Head of caudate nucleus (tissue), 42 donors: ENCODE measurements around the gene BRF1.

Source experiments
- DNase-seq, 42 donors: peaks; one replicate each; pipeline versions ENCODE4 v3.0.0 to v3.0.0-alpha.2; 2020 to 2021; ENCODE audit warnings: mixed read lengths in 7 of 42
- intact Hi-C: fragments of 100-400 bp; cut with DNase I; formaldehyde crosslinking; loops from one replicate; pipeline ENCODE4 v1.15.0; 2022

Gene BRF1

DNA sequence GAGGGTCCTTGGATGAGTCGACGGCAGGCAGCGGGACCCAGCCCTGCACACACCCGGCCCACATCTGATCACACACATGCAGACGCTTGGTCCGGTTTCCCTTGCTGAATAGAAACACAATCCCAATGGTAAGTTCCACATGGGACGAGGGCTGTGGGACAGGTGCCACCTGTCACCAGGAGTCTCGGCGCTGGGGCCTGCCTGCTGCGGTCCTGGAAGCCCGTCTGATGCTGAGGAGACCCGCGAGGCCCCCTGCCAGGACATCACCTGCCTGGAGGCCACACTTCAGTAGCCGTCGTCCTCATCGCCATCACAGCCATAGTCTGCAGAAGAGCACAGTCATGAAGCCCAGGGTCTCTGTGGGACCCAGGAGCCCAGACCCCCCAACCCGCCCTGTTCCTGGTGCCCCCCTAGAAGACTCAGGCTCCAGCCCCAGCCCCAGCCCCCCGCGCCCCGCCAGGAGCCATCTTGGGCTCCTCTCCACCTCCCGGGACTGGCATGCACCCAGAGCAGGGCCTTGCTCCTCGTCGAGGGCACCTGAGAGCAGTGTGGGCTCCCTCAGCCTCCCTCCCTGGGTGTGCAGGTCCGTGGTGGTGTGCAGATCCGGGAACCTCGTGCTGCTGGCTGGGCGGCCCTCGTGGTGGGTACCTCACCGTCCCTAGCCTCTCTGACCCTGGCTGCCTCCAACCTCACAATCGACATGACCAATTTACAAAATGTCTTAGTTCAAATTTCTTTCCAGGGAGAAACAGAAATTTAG lies 90.4 kb downstream of the BRF1 start:
- intact Hi-C loops: no loop called here
- no peak for DNase-seq

DNA sequence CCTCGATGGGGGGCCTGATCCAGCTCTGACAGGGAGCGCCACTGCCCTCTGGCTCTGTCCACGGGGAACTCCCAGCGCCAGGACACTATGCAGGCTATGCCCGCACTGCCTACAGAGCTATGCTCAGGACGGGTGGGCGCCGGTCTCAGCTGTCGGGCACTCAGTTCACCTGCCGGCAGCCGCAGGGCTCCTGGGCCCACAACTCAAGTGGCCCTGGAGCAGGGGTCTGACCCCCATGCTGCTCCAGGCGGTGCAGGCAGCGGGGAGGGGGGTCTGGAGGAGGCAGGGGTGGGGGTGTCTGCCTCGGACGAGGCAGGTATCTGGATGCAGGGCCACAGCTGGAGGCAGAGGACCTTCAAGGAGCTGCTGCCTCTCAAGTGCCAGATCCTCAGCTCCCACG lies 91.2 kb downstream of the BRF1 start:
- DNase-seq: no peak
- intact Hi-C loops: loop anchor here (10.0 kb wide), 1 partner anchor 45 kb away; no protein-coding TSS in a partner anchor

DNA sequence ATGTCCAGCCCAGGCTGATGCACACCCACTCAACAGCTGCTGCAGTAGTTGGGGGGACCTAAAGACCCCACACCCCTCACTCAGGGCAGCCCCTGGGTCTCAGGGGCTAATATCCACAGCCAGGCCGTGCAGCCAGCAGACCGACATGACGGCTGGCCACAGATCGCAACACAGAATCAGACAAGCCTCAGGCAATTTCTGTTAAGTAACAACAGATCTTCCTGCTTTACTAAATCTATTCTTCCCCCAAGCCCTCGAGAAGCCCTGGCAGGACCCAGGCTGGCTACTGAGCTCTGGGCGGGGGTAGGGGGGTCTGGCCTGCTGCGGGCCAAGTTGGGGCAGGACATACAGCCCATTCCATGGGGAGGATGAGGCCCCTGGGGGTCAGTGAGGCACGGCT lies 91.7 kb downstream of the BRF1 start:
- DNase-seq: no peak
- intact Hi-C loops: loop anchor here (10.0 kb wide), 1 partner anchor 46 kb away; no protein-coding TSS in a partner anchor

DNA sequence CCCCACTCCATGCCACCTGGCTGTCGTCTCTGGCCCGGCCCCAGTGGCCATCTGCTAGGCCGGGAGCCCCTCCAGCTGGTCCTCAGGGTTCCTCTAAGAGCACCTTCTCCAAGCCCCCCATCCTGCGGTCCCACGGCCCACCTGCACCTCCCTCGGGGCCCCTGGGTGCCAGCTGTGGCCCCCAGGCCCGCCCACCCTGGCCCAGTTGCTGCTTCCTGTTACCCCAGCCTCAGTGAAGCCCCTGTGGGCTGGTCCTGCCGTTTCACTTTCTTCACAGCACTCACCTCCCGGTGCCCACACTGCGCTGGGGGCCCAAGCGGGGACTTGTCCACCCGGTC lies 92.1 kb downstream of the BRF1 start:
- DNase-seq: no peak
- intact Hi-C loops: loop anchor here (10.0 kb wide), 1 partner anchor 46 kb away; no protein-coding TSS in a partner anchor

DNA sequence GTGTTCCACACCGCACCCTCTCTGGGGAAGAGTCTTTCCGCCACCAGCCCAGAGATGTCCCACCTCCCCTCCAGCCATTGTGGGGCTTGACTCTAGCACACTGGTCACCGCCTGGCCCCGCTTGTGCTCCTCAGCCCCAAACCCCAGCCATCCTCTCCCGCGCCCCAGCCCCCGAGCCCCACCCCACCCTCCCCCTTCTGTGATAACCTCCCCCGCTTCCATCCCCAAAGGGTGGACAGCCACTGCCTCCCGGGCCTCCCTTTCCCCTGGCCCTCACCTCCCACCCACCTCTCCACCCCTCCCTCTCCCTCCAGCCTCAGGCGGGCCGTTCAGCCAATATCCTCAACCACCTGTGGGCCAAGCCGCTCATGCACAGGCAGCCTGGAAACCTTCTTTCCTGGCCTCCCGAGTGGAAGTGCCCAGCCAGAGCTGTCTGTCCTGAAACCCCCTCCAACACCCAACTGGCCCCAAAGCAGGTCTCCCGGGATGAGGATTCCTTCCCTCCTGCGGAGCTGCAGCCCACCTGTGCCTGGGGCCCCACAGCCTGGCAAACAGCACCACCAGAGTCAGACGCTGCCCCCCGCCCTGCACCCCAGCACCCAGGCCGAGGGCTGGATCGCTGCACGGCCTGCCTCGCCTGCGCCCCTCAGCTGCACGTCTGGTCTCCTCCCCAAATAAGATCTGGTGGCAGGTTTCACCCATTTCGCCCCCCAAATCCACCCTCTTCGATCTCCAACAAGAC lies 92.6 kb downstream of the BRF1 start:
- DNase-seq: no peak
- intact Hi-C loops: loop anchor here (10.0 kb wide), 1 partner anchor 47 kb away; no protein-coding TSS in a partner anchor

DNA sequence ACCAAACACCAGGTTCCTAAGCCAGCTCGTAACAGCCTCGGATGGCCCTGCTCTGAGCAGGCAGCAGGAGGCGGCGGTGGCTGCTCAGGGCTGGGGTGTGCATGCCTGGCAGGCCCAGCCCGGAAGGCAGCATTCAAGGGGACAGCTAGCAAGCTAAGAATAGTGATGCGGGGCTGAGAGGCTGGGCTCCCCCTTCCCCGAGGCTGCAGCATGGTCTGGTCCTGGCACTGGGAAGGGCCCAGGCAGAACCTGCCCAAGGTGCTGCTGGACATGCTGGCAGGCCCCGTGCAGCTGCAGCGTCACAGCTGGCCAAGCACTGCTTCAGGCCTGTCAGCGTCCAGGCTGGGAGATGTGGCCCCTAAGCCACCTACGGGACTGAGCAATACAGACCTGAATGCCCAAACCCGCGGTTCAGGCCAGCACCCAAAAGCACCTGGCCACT lies 93.3 kb downstream of the BRF1 start:
- intact Hi-C loops: loop anchor here (10.0 kb wide), 1 partner anchor 47 kb away; no protein-coding TSS in a partner anchor

DNA sequence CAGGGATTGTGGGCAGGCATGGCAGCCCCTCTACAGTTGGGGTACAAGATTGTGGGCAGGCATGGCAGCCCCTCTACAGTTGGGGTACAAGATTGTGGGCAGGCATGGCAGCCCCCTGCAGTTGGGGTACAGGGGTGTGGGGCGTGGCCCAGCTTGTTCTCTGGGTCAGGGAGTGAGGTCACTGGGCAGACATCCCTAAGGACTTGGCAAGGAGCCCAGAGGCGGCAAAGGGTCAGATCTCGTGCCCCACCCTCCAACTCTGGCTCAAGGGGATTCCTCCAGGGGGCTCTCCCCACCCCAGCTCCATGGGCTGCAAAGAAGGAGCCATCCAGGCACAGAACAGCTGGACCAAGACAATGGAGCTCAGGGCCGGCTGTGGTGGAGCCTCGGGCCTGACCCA lies 93.9 kb downstream of the BRF1 start:
- DNase-seq: no peak
- intact Hi-C loops: loop anchor here (10.0 kb wide), 1 partner anchor 48 kb away; no protein-coding TSS in a partner anchor

More for the DNA sequence above, 93.3 kb downstream of the BRF1 start:
- no peak for DNase-seq

DNA sequence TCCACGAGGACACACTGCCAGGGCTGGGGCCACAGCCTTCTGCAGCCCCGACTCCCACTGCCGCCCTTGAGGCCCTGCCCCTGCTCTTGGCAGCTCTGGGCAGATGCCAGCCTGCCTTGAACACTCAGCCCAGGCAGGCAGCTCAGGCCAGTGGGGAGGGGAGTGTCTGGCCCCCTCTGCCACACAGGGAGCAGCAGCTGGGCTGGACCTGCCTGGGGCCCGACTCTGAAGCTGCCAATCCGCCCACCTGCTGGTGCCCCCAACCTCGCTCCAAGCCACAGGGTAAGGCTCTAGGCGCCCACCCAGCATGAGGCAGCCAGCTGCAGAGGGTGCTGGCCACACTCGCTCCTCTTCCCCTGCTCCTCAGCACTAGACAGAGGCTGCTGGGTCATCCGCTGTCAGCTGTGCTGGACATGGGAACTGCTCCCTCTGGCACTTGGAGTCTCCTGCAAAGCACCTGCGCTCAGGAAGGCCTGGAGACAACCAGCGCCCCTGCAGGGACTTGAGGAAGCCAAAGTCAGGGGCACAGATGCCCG lies 95.1 kb downstream of the BRF1 start:
- intact Hi-C loops: loop anchor here (10.0 kb wide), 1 partner anchor 49 kb away; no protein-coding TSS in a partner anchor

DNA sequence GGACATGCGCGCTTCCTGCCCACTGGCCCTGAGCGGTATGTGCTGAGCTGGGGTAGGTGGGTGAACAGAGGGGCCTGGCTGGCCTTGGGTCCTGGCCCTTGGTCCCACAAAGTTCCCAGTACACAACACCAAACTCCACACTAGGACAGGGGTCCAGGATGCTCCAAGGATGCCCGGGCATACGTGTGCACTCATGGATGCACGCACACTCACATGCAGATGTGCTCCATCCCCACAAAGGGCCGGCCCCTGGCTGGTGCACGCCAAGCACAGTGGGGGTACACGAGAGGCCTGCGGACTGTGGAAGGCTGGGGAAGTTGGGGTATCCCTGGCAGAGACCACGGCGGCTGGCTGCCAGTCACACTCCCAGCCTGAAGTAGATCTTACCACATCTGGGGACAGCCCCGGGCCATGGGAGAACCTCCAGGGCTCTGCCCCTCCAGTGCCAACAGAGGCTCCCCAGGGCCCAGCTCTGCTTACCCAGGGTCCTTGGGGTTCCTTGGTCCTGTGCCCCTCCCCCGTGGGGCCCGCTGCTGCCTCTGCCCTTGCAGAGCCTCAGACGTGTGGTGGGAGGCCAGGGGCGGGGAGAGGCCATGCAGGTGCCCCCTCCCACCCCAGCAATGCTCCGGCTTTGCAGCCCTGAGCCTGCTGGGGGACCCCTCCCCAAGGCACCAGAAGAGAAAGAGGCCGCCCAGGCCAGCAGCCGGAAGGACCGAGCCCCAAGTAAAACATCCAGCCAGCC lies 95.7 kb downstream of the BRF1 start:
- peak in 2 of 42 donors; percentile 9 to 52 for DNase-seq
- intact Hi-C loops: loop anchor here (5.0 to 10.0 kb wide), 4 partner anchors 50 to 322 kb away; partner anchors contain the start of gene TMEM121

More for the DNA sequence above, 95.1 kb downstream of the BRF1 start:
- peak in 5 of 42 donors; percentile 23 to 52 (median 27) for DNase-seq

DNA sequence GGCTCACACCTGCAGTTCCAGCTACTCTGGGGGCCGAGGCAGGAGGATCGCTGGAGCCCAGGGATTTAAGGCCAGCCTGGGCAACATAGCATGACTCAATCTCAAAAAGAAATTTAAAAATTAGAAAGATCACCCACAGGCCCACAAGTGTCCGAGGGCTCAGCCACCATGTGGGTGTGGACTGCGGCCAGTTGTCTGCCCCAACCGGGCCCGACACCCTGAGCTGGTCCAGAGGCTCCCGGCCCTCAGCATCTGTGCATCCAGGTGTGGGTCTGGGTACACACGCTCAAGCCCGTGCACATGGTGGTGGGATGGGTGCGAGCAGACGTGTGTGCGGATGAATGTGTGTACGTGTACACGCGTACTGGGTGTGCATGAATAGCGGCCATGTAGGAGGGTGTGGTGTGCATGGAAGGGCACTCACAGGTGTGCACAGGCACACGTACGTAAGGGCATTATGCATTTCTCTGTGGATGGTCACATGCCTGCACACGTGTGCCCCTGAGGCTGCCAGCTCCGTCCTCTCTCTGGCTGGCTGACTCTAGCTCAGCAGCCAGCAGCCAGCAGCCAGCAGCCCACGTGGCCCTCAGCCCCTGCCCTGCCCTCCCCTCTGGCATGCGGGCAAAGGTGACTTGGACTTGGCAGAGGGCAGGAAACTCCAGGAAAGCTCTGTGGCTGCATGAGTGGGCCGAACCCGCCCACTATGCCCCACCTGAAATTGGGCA lies 96.4 kb downstream of the BRF1 start:
- DNase-seq: peak in 33 of 42 donors; percentile 34 to 80 (median 58)
- intact Hi-C loops: loop anchor here (5.0 to 10.0 kb wide), 4 partner anchors 50 to 323 kb away; partner anchors contain the start of gene TMEM121

DNA sequence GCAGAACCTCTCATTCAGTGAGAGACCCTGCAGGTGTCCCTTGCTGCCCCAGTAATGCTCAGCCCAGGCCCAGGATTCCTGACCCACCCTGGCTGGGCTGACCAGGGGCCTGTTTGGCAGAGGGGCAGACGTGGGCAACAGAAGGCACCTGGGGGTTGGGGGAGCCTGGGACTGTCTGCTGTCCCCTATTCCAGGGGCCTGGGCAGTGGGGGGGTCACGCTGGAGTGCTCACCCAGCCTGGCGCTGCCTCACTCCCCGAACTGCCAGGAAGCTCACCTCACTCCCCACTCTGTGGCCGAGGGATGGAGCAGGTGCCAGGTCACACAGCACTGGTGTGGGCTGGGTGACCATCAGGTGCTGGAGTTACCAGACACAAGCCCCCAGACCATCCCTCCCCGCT lies 97.1 kb downstream of the BRF1 start:
- intact Hi-C loops: loop anchor here (5.0 to 10.0 kb wide), 4 partner anchors 51 to 324 kb away; partner anchors contain the start of gene TMEM121
- DNase-seq: no peak

DNA sequence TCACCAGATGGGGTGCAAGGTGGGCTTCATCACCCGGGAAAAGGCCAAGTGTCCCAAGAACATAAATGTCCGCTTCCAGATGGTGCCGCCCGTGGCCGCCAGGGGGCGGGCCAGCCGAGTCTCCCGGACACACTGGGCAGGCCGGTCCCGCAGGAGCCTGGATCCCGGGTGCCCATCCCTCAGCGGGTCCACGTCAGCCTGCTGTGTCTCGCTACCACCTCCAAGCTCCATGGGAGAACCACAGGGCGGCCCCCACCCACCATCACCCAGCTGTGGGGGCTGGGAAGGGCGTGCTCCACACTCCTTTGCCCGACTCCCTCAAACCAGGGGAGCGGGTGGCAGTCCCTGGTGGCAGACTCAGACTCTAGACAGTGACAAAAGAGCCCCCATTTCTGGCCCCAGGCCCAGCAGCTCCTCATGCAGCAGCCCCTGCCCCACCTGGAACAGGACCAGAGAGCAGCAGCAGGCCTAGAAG lies 97.7 kb downstream of the BRF1 start:
- intact Hi-C loops: loop anchor here (5.0 to 10.0 kb wide), 4 partner anchors 52 to 324 kb away; partner anchors contain the start of gene TMEM121
- DNase-seq: peak in 41 of 42 donors; percentile 65 to 92 (median 81)

DNA sequence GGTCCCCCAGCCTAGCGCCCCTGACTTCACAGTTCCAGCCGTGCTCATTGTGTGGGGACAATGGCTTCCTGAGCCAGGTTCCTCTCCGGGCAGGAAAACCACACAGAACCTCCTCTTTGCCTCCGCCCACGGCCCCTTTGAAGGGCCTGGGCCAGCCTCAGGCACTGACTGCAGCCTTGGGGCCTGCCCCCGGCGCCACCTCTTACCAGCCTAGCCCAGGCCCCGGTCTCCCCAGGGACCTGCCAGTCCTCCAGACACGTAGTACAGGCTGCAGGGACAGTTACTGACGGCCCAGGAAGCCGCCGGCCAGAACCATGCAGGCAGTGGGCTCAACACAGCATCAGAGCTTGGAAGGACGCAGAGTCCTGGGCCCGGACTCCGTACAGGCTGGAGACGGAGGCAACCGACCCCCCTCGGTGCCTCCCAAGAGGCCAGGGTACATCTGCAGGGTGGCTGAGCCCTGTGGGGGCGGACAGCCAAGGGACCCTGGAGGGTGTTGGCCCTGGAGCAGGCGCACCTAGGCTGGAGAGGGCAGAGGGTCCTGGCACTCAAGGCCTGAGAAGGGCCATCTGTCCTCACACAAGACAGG lies 98.8 kb downstream of the BRF1 start:
- peak in 1 of 42 donors; percentile 53 for DNase-seq
- intact Hi-C loops: loop anchor here (5.0 to 10.0 kb wide), 4 partner anchors 53 to 325 kb away; partner anchors contain the start of gene TMEM121

DNA sequence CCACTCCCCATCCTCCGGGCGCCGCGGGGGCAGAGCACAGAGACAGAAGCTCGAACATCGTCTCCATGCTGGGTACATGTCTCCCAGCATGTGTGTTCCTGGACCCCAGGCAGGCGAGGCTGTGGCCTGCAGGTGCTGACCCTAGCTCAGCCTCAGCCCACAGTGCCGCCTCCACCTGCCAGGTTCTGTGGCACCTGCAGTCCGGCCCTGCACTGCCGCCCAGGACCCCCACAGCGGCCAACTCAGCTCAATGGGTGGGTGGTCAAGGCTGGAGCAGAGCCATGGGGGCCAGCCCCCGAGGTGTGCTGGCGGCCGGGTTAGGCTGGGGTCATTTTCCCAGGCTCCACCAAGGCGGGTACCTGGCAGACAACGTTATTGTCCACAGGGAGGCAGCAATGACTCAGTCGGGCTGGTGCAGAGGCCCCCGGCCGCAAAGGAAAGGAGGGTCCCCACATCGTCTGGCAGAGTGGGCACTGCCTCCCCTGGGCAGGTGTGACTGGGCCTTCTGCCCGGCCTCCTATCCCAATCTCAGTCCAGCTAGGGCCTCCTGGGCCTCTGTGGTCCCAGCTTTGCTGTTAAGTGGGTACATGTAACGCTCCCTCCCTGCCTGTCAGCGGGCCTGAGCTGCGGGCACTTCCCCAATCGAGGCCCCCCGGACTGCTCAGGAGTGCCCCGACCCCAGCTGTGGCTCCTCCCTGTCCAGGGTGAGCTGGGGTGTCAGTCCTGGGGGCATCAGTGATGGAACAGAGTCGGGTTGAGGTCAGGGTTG lies 99.5 kb downstream of the BRF1 start:
- DNase-seq: no peak
- intact Hi-C loops: loop anchor here (5.0 to 10.0 kb wide), 4 partner anchors 53 to 326 kb away; partner anchors contain the start of gene TMEM121

DNA sequence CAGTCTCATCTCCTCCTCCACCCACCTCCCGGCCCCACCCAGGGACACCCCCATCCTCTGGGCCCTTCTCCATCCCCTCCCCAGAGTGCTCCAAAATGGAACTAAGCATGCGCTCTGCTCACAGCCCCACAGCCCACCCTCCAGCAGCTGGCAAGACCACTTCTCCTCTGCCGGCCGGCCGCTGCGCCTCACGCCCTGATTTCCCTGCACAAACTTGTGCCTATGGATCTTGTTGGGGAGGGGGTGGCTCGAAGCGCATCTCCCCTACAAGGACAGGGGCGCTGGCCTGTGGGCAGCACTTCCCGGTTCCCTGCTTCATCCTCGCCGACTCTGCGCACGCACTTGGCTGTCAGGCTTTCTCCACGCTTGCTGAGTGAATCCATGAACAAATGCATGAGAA lies 100.2 kb downstream of the BRF1 start:
- no peak for DNase-seq
- intact Hi-C loops: loop anchor here (5.0 to 10.0 kb wide), 4 partner anchors 54 to 327 kb away; partner anchors contain the start of gene TMEM121

DNA sequence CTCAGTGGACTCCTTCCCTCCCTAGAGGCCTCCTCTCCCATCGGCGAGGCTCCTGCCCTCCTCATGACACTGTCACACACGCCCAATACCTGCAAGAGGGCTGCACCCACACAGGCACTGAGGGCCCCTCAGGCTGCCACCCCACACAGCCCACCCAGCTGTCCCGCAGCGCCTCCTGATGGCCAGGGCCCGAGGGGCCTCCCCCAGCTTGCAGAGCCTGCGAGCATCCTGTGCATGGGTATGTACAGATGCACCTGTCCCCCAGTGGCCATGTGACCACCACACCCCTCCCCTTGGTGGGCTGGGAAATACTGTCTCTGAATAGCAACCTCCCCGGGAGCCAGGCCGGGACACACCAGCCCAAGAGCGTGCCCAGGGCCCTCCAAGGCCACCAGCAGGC lies 100.7 kb downstream of the BRF1 start:
- DNase-seq: no peak
- intact Hi-C loops: loop anchor here (5.0 to 10.0 kb wide), 4 partner anchors 55 to 327 kb away; partner anchors contain the start of gene TMEM121
